ENCODE measurements around the gene SON.
"Not testable (repeated sequence)": the region's sequence is repeated elsewhere in the genome, so short reads cannot be mapped to it uniquely, and the experiment has no call there.

SON gene

GRCh38 chr21:33568448-33568847, 25.6 kb downstream of the SON start:
- Histone ChIP-seq H2AFZ (ENCODE audit: low read length) (no peak overlapping the region), H3K23ac (ENCODE audit: low read depth, low read length, poor library complexity) (no peak overlapping the region), H3K9me3 (replicated peaks in 1 of 2; ENCODE audit: control insufficient read depth in 2 of 2, insufficient read depth in 1 of 2, low read depth in 1 of 2, low read length in 2 of 2) (no peaks in the 10 kb centered on the region), H3K4me3 (ENCODE audit: low read length in 2 of 2) (no peak overlapping the region), H3K18ac (ENCODE audit: low read length) (no peak overlapping the region), H3K4ac (ENCODE audit: low read length) (no peak overlapping the region), H2AK5ac (ENCODE audit: low read depth, low read length) (no peak overlapping the region), H2BK15ac (ENCODE audit: low read length) (no peak overlapping the region), H2BK5ac (ENCODE audit: low read length) (no peak overlapping the region), H3K27me3 (ENCODE audit: control insufficient read depth in 3 of 3, insufficient read depth in 3 of 3, low read depth in 1 of 3, low read length in 3 of 3) (no peaks in the 10 kb centered on the region), H4K8ac (ENCODE audit: low read depth, low read length) (no peak overlapping the region), H2BK120ac (ENCODE audit: low read depth, low read length) (no peak overlapping the region), H3K4me2 (ENCODE audit: insufficient read depth, low read length, poor library complexity, severe bottlenecking) (no peak overlapping the region), H3K14ac (ENCODE audit: low read length) (no peak overlapping the region), H3K36me3 (replicated peaks in 1 of 2; ENCODE audit: control insufficient read depth in 2 of 2, insufficient read depth in 2 of 2, low read length in 2 of 2) (peaks cover 15 to 100% of the 10 kb centered on the region in 2 donors), H3K9ac (ENCODE audit: low read depth, low read length, poor library complexity) (no peak overlapping the region), H3K79me1 (ENCODE audit: low read depth, low read length) (peaks cover 3% of the 10 kb centered on the region), H3K4me1 (ENCODE audit: control insufficient read depth in 2 of 2, insufficient read depth in 1 of 2, low read depth in 1 of 2, low read length in 2 of 2) (no peaks in the 10 kb centered on the region), H2BK12ac (ENCODE audit: low read length) (no peak overlapping the region), H4K91ac (ENCODE audit: low read depth, low read length, poor library complexity) (no peak overlapping the region), H3K27ac (replicated peaks; ENCODE audit: low read length) (no peak overlapping the region)
- no peak for DNase-seq (ENCODE audit: low spot score)
- WGBS, 2 donors (ENCODE audit: extremely low coverage in 2 of 2, insufficient read length in 2 of 2, insufficient replicate concordance in 1 of 2): no CpG with 5 or more reads among the region's 2 CpGs

GRCh38 chr21:33569991-33570390, 27.2 kb downstream of the SON start:
- H2BK120ac ChIP-seq (ENCODE audit: low read depth, low read length): no peak overlapping the region
- no peak overlapping the region for H3K18ac ChIP-seq (ENCODE audit: low read length)
- H3K4me2 ChIP-seq (ENCODE audit: insufficient read depth, low read length, poor library complexity, severe bottlenecking): no peak overlapping the region
- H3K27ac ChIP-seq (replicated peaks; ENCODE audit: low read length): no peak overlapping the region
- no peaks in the 10 kb centered on the region for H3K9me3 ChIP-seq (replicated peaks in 1 of 2; ENCODE audit: control insufficient read depth in 2 of 2, insufficient read depth in 1 of 2, low read depth in 1 of 2, low read length in 2 of 2)
- H2AFZ ChIP-seq (ENCODE audit: low read length): no peak overlapping the region
- peaks cover 21 to 100% of the 10 kb centered on the region in 2 donors for H3K36me3 ChIP-seq (replicated peaks in 1 of 2; ENCODE audit: control insufficient read depth in 2 of 2, insufficient read depth in 2 of 2, low read length in 2 of 2)
- no peak overlapping the region for H3K4me3 ChIP-seq (ENCODE audit: low read length in 2 of 2)
- no peak overlapping the region for H2BK12ac ChIP-seq (ENCODE audit: low read length)
- H3K4me1 ChIP-seq (ENCODE audit: control insufficient read depth in 2 of 2, insufficient read depth in 1 of 2, low read depth in 1 of 2, low read length in 2 of 2): no peaks in the 10 kb centered on the region
- no peak overlapping the region for H3K9ac ChIP-seq (ENCODE audit: low read depth, low read length, poor library complexity)
- H3K14ac ChIP-seq (ENCODE audit: low read length): no peak overlapping the region
- H4K91ac ChIP-seq (ENCODE audit: low read depth, low read length, poor library complexity): no peak overlapping the region
- H2BK5ac ChIP-seq (ENCODE audit: low read length): no peak overlapping the region
- no peak overlapping the region for H2BK15ac ChIP-seq (ENCODE audit: low read length)
- no peak for DNase-seq (ENCODE audit: low spot score)
- no peaks in the 10 kb centered on the region for H3K27me3 ChIP-seq (ENCODE audit: control insufficient read depth in 3 of 3, insufficient read depth in 3 of 3, low read depth in 1 of 3, low read length in 3 of 3)
- no peak overlapping the region for H4K8ac ChIP-seq (ENCODE audit: low read depth, low read length)
- no peak overlapping the region for H3K23ac ChIP-seq (ENCODE audit: low read depth, low read length, poor library complexity)
- H3K79me1 ChIP-seq (ENCODE audit: low read depth, low read length): peaks cover 3% of the 10 kb centered on the region
- no peak overlapping the region for H2AK5ac ChIP-seq (ENCODE audit: low read depth, low read length)
- H3K4ac ChIP-seq (ENCODE audit: low read length): no peak overlapping the region
- WGBS, 2 donors (ENCODE audit: extremely low coverage in 2 of 2, insufficient read length in 2 of 2, insufficient replicate concordance in 1 of 2): no CpG with 5 or more reads among the region's 5 CpGs

GRCh38 chr21:33572350-33572749, 29.5 kb downstream of the SON start:
- H3K36me3 ChIP-seq (replicated peaks in 1 of 2; ENCODE audit: control insufficient read depth in 2 of 2, insufficient read depth in 2 of 2, low read length in 2 of 2): peaks cover 27 to 100% of the 10 kb centered on the region in 2 donors
- H3K9ac ChIP-seq (ENCODE audit: low read depth, low read length, poor library complexity): no peak overlapping the region
- no peaks in the 10 kb centered on the region for H3K4me1 ChIP-seq (ENCODE audit: control insufficient read depth in 2 of 2, insufficient read depth in 1 of 2, low read depth in 1 of 2, low read length in 2 of 2)
- H3K4ac ChIP-seq (ENCODE audit: low read length): no peak overlapping the region
- H3K14ac ChIP-seq (ENCODE audit: low read length): no peak overlapping the region
- no peak overlapping the region for H2BK15ac ChIP-seq (ENCODE audit: low read length)
- H3K27me3 ChIP-seq (ENCODE audit: control insufficient read depth in 3 of 3, insufficient read depth in 3 of 3, low read depth in 1 of 3, low read length in 3 of 3): no peaks in the 10 kb centered on the region
- no peak overlapping the region for H2BK5ac ChIP-seq (ENCODE audit: low read length)
- H3K79me1 ChIP-seq (ENCODE audit: low read depth, low read length): peaks cover 3% of the 10 kb centered on the region
- H2AFZ ChIP-seq (ENCODE audit: low read length): no peak overlapping the region
- H3K9me3 ChIP-seq (replicated peaks in 1 of 2; ENCODE audit: control insufficient read depth in 2 of 2, insufficient read depth in 1 of 2, low read depth in 1 of 2, low read length in 2 of 2): no peaks in the 10 kb centered on the region
- no peak overlapping the region for H2AK5ac ChIP-seq (ENCODE audit: low read depth, low read length)
- no peak overlapping the region for H3K18ac ChIP-seq (ENCODE audit: low read length)
- H3K4me2 ChIP-seq (ENCODE audit: insufficient read depth, low read length, poor library complexity, severe bottlenecking): no peak overlapping the region
- H2BK12ac ChIP-seq (ENCODE audit: low read length): no peak overlapping the region
- H4K8ac ChIP-seq (ENCODE audit: low read depth, low read length): no peak overlapping the region
- no peak overlapping the region for H3K27ac ChIP-seq (replicated peaks; ENCODE audit: low read length)
- no peak overlapping the region for H4K91ac ChIP-seq (ENCODE audit: low read depth, low read length, poor library complexity)
- no peak overlapping the region for H2BK120ac ChIP-seq (ENCODE audit: low read depth, low read length)
- no peak for DNase-seq (ENCODE audit: low spot score)
- no CpG with 5 or more reads among the region's 3 CpGs for WGBS, 2 donors (ENCODE audit: extremely low coverage in 2 of 2, insufficient read length in 2 of 2, insufficient replicate concordance in 1 of 2)
- no peak overlapping the region for H3K23ac ChIP-seq (ENCODE audit: low read depth, low read length, poor library complexity)
- no peak overlapping the region for H3K4me3 ChIP-seq (ENCODE audit: low read length in 2 of 2)

DNA sequence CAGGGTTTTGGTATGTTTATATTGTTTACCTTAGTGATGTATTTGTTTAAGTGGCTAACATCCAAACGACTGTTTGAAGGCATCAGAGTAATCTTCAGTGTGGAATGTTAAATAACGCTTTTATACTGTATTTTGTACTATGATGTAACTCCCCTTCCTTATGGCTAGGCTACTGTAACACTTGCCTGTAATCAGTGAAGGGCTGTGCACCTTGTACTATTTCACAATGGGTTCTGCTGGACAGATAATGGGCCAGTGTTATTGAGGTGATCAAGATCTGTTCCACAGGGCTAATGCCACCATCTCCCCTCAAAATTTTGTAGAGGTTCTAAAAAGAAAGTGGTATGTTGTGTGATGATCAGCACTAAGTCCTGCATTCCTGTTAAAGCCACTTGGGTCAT, 33.9 kb downstream of the SON start:
- peaks cover 24 to 99% of the 10 kb centered on the region in 2 donors for H3K36me3 ChIP-seq (replicated peaks in 1 of 2; ENCODE audit: control insufficient read depth in 2 of 2, insufficient read depth in 2 of 2, low read length in 2 of 2)
- not testable (repeated sequence) for H3K27me3 ChIP-seq (ENCODE audit: control insufficient read depth in 3 of 3, insufficient read depth in 3 of 3, low read depth in 1 of 3, low read length in 3 of 3); H4K91ac ChIP-seq (ENCODE audit: low read depth, low read length, poor library complexity); H3K9me3 ChIP-seq (replicated peaks in 1 of 2; ENCODE audit: control insufficient read depth in 2 of 2, insufficient read depth in 1 of 2, low read depth in 1 of 2, low read length in 2 of 2); H3K4me1 ChIP-seq (ENCODE audit: control insufficient read depth in 2 of 2, insufficient read depth in 1 of 2, low read depth in 1 of 2, low read length in 2 of 2); H4K8ac ChIP-seq (ENCODE audit: low read depth, low read length); H2AK5ac ChIP-seq (ENCODE audit: low read depth, low read length); H3K4me2 ChIP-seq (ENCODE audit: insufficient read depth, low read length, poor library complexity, severe bottlenecking); H2AFZ ChIP-seq (ENCODE audit: low read length); H3K9ac ChIP-seq (ENCODE audit: low read depth, low read length, poor library complexity); H3K4me3 ChIP-seq (ENCODE audit: low read length in 2 of 2); H3K14ac ChIP-seq (ENCODE audit: low read length); H3K23ac ChIP-seq (ENCODE audit: low read depth, low read length, poor library complexity); H2BK5ac ChIP-seq (ENCODE audit: low read length); DNase-seq (ENCODE audit: low spot score); H2BK15ac ChIP-seq (ENCODE audit: low read length); H2BK12ac ChIP-seq (ENCODE audit: low read length); H3K79me1 ChIP-seq (ENCODE audit: low read depth, low read length); H3K4ac ChIP-seq (ENCODE audit: low read length); H3K18ac ChIP-seq (ENCODE audit: low read length); H2BK120ac ChIP-seq (ENCODE audit: low read depth, low read length)
- WGBS, 2 donors (ENCODE audit: extremely low coverage in 2 of 2, insufficient read length in 2 of 2, insufficient replicate concordance in 1 of 2): no CpG with 5 or more reads among the region's 2 CpGs
- H3K27ac ChIP-seq (replicated peaks; ENCODE audit: low read length): peak overlapping the region; percentile 20
